ENCODE measurements around the gene EMC6. TPM values are rescaled to one million over a fixed set of nuclear protein-coding genes. Genes with fewer than 3 reads are reported as not detected.

Gene EMC6
- total RNA-seq, 3 donors from 2014 or later (not counting 1 experiment from before 2014, with no cell fraction given), result 29.3 to 34.7 (median 32.1) TPM

DNA sequence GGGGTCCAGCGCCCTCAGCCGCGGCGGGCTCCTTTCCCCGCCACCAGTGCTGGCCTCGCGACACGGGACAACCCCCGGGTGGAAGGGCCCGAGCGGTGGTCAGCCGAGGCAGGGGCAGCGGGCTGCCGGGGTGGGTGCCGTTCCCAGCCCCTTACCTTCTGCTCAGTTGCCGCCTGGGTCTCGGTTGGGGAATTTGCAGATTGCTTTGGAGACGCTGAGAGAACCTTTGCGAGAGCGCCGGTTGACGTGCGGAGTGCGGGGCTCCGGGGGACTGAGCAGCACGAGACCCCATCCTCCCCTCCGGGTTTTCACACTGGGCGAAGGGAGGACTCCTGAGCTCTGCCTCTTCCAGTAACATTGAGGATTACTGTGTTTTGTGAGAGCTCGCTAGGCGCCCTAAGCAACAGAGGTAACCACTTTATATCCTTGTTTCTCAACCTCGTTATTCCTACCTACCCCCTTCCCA is 31.7 kb upstream of the EMC6 start:
- Mint-ChIP-seq H3K4me1 (peaks cover 15 to 29% of the 10 kb centered on the region in 2 donors), H3K27ac (peak overlapping the region; percentile 95 to 97), H3K9me3 (no peaks in the 10 kb centered on the region), H3K4me3 (peak overlapping the region; percentile 86), H3K27me3 (ENCODE audit: low read depth in 2 of 2) (no peaks in the 10 kb centered on the region), H3K36me3 (no peaks in the 10 kb centered on the region)
- peak overlapping the region; percentile 100 for H3K27ac ChIP-seq (ENCODE audit: low read length)
- no peak for TF ChIP-seq CTCF (IDR thresholded peaks at IDR 0.05)
- intact Hi-C loops (cut with micrococcal nuclease), result loop anchor here (1.0 to 10.0 kb wide), 2 partner anchors 31 to 592 kb away; partner anchors contain the start of genes EMC6 and TAX1BP3
- H3K27me3 ChIP-seq (ENCODE audit: control insufficient read depth, insufficient read depth, low read length), result no peaks in the 10 kb centered on the region
- peaks cover 19% of the 10 kb centered on the region for H3K4me1 ChIP-seq (ENCODE audit: control insufficient read depth, insufficient read depth, low read length)
- no peaks in the 10 kb centered on the region for H3K36me3 ChIP-seq (ENCODE audit: control insufficient read depth, insufficient read depth, low read length)
- ATAC-seq (no peak), DNase-seq (peak in 1 of 2 donors; percentile 49)
- H3K4me3 ChIP-seq (ENCODE audit: low read length), result peak overlapping the region; percentile 100
- 3% methylated on average over 31 of the region's 31 CpGs for WGBS (ENCODE audit: insufficient coverage)
- no peaks in the 10 kb centered on the region for H3K9me3 ChIP-seq (ENCODE audit: control insufficient read depth, insufficient read depth, low read length)

GRCh38 chr17:3639981-3640596 is 28.5 kb upstream of the EMC6 start:
- no peak for ATAC-seq
- 30% methylated on average over 7 of the region's 7 CpGs for WGBS (ENCODE audit: insufficient coverage)
- Mint-ChIP-seq H3K27me3 (ENCODE audit: low read depth in 2 of 2) (no peaks in the 10 kb centered on the region), H3K9me3 (no peaks in the 10 kb centered on the region), H3K36me3 (no peaks in the 10 kb centered on the region), H3K4me1 (peaks cover 9 to 16% of the 10 kb centered on the region in 2 donors), H3K4me3 (peak overlapping the region; percentile 47), H3K27ac (no peak overlapping the region)
- H3K36me3 ChIP-seq (ENCODE audit: control insufficient read depth, insufficient read depth, low read length), result peaks cover 2% of the 10 kb centered on the region
- H3K4me1 ChIP-seq (ENCODE audit: control insufficient read depth, insufficient read depth, low read length), result peaks cover 15% of the 10 kb centered on the region
- intact Hi-C loops (cut with micrococcal nuclease), result loop anchor here (10.0 kb wide), 1 partner anchor 595 kb away; no protein-coding TSS in a partner anchor
- H3K27me3 ChIP-seq (ENCODE audit: control insufficient read depth, insufficient read depth, low read length), result no peaks in the 10 kb centered on the region
- H3K9me3 ChIP-seq (ENCODE audit: control insufficient read depth, insufficient read depth, low read length), result no peaks in the 10 kb centered on the region
- DNase-seq, result no peak
- H3K4me3 ChIP-seq (ENCODE audit: low read length), result no peak overlapping the region
- TF ChIP-seq CTCF (IDR thresholded peaks at IDR 0.05), result no peak
- H3K27ac ChIP-seq (ENCODE audit: low read length), result no peak overlapping the region

- Histone ChIP-seq H3K27ac (ENCODE audit: low read length) (no peak overlapping the region), H3K36me3 (ENCODE audit: control insufficient read depth, insufficient read depth, low read length) (peaks cover 2% of the 10 kb centered on the region), H3K4me1 (ENCODE audit: control insufficient read depth, insufficient read depth, low read length) (peaks cover 9% of the 10 kb centered on the region), H3K4me3 (ENCODE audit: low read length) (no peak overlapping the region), H3K9me3 (ENCODE audit: control insufficient read depth, insufficient read depth, low read length) (no peaks in the 10 kb centered on the region), H3K27me3 (ENCODE audit: control insufficient read depth, insufficient read depth, low read length) (no peaks in the 10 kb centered on the region)
- TF ChIP-seq CTCF (IDR thresholded peaks at IDR 0.05), result no peak
- intact Hi-C loops (cut with micrococcal nuclease), result no loop called here
- Mint-ChIP-seq H3K4me3 (no peak overlapping the region), H3K9me3 (no peaks in the 10 kb centered on the region), H3K27me3 (ENCODE audit: low read depth in 2 of 2) (no peaks in the 10 kb centered on the region), H3K4me1 (peaks cover 9 to 10% of the 10 kb centered on the region in 2 donors), H3K27ac (no peak overlapping the region), H3K36me3 (no peaks in the 10 kb centered on the region)
- WGBS (ENCODE audit: insufficient coverage), result 90% methylated on average over 3 of the region's 3 CpGs
- DNase-seq (no peak), ATAC-seq (no peak)
Observed at GRCh38 chr17:3641014-3641413, 27.6 kb upstream of the EMC6 start.

All from natural killer cell (primary cell).